GM23338 (cell line): Measurements from ENCODE around the gene CACNA1A. TPM values are rescaled to one million over a fixed set of nuclear protein-coding genes. Genes with fewer than 3 reads are reported as not detected.

Experiments
- ATAC-seq: fragments of 200-7000 bp; cut with Tn5 transposase; 3 replicates; pipeline ENCODE4 v1.9.1; 2020
- DNase-seq: peaks from one replicate; pipeline ENCODE4 v3.0.0-alpha.2; 2015; ENCODE audit warnings: low spot score
- H2AFZ ChIP-seq: fragments of 200-600 bp; sonication (generic); 2 replicates; pipeline ENCODE4 v1.8.0; 2016; ENCODE audit warnings: antibody characterized with exemption, mild to moderate bottlenecking, moderate library complexity
- H3F3A ChIP-seq: fragments of 200-600 bp; sonication (generic); replicated peaks from 2 replicates; pipeline ENCODE4 v1.8.0; 2017; ENCODE audit warnings: antibody characterized with exemption, mixed run types, low read depth
- H3K27ac ChIP-seq: fragments of 200-600 bp; sonication (generic); 2 replicates; pipeline ENCODE4 v1.6.1; 2016; ENCODE audit warnings: low read depth
- H3K27me3 ChIP-seq: fragments of 200-600 bp; sonication (generic); 2 replicates; pipeline ENCODE4 v1.8.0; 2016; ENCODE audit warnings: mild to moderate bottlenecking, mixed run types, moderate library complexity; ENCODE audit not compliant: insufficient read depth
- H3K36me3 ChIP-seq: fragments of 200-600 bp; sonication (generic); 2 replicates; pipeline ENCODE4 v1.8.0; 2016; ENCODE audit warnings: mild to moderate bottlenecking; ENCODE audit not compliant: insufficient read depth
- H3K4me1 ChIP-seq: fragments of 200-600 bp; sonication (generic); 2 replicates; pipeline ENCODE4 v1.8.0; 2016; ENCODE audit warnings: mild to moderate bottlenecking, moderate library complexity; ENCODE audit not compliant: insufficient read depth
- H3K4me2 ChIP-seq: fragments of 200-600 bp; sonication (generic); 2 replicates; pipeline ENCODE4 v1.7.1; 2017; ENCODE audit warnings: mixed run types
- H3K4me3 ChIP-seq: fragments of 200-600 bp; sonication (generic); 2 replicates; pipeline ENCODE4 v1.6.1; 2016; ENCODE audit warnings: mixed run types
- H3K79me2 ChIP-seq: fragments of 200-600 bp; sonication (generic); replicated peaks from 2 replicates; pipeline ENCODE4 v1.8.0; 2017; ENCODE audit warnings: mild to moderate bottlenecking; ENCODE audit not compliant: insufficient read depth
- H3K9me2 ChIP-seq: fragments of 200-600 bp; sonication (generic); 2 replicates; pipeline ENCODE4 v1.8.0; 2017; ENCODE audit not compliant: insufficient read depth
- H4K20me1 ChIP-seq: fragments of 200-600 bp; sonication (generic); replicated peaks from 2 replicates; pipeline ENCODE4 v1.8.0; 2017; ENCODE audit warnings: mild to moderate bottlenecking; ENCODE audit not compliant: insufficient read depth
- H3K27ac Mint-ChIP-seq: 2 replicates; pipeline ENCODE4 v1.8.0; 2020; ENCODE audit warnings: inconsistent platforms, mild to moderate bottlenecking, moderate library complexity, mixed read lengths
- H3K27me3 Mint-ChIP-seq: 3 replicates; pipeline ENCODE4 v1.8.0; 2022; ENCODE audit warnings: low read depth, mild to moderate bottlenecking, moderate library complexity, mixed read lengths, inconsistent platforms; ENCODE audit not compliant: insufficient read depth, poor library complexity
- H3K36me3 Mint-ChIP-seq: 3 replicates; pipeline ENCODE4 v1.8.0; 2021; ENCODE audit warnings: low read depth, mild to moderate bottlenecking, inconsistent platforms, moderate library complexity, mixed read lengths
- H3K4me1 Mint-ChIP-seq: 3 replicates; pipeline ENCODE4 v1.8.0; 2020; ENCODE audit warnings: mild to moderate bottlenecking, inconsistent platforms, mixed read lengths
- H3K4me3 Mint-ChIP-seq: 3 replicates; pipeline ENCODE4 v1.8.0; 2021; ENCODE audit warnings: moderate library complexity, mild to moderate bottlenecking, inconsistent platforms, mixed read lengths
- H3K9me3 Mint-ChIP-seq: 3 replicates; pipeline ENCODE4 v1.8.0; 2020; ENCODE audit warnings: moderate library complexity, mild to moderate bottlenecking, inconsistent platforms, mixed read lengths
- CREB1 ChIP-seq: fragments of 250-450 bp; sonication (Bioruptor Pico); IDR thresholded peaks from 2 replicates; pipeline ENCODE4 v1.5.0; 2020; ENCODE audit warnings: low read depth, mild to moderate bottlenecking, moderate library complexity
- CTCF ChIP-seq, 2 experiments: fragments of 200-600 bp in 1 of 2; sonication (generic) in 1 of 2; conservative IDR thresholded peaks; 2 replicates each; pipeline versions ENCODE4 v1.5.1 to v1.6.1; 2016 to 2017; ENCODE audit warnings: antibody characterized with exemption in 2 of 2, low read depth in 2 of 2, mild to moderate bottlenecking in 2 of 2, moderate library complexity in 1 of 2
- ETS1 ChIP-seq: IDR thresholded peaks from 2 replicates; pipeline ENCODE4 v1.6.1; 2016; ENCODE audit warnings: antibody characterized with exemption
- EZH2 ChIP-seq: fragments of 200-600 bp; sonication (generic); IDR thresholded peaks from one replicate; pipeline ENCODE4 v1.8.0; 2017; ENCODE audit warnings: antibody characterized with exemption, mild to moderate bottlenecking, low read depth; ENCODE audit not compliant: unreplicated experiment
- EZH2phosphoT487 ChIP-seq: fragments of 200-600 bp; sonication (generic); IDR thresholded peaks from one replicate; pipeline ENCODE4 v1.8.1; 2018; ENCODE audit warnings: antibody characterized with exemption; ENCODE audit not compliant: unreplicated experiment
- JUNB ChIP-seq: IDR thresholded peaks from one replicate; pipeline ENCODE4 v1.6.1; 2016; ENCODE audit warnings: antibody characterized with exemption; ENCODE audit not compliant: unreplicated experiment
- STAT1 ChIP-seq: IDR thresholded peaks from one replicate; pipeline ENCODE4 v1.6.1; 2016; ENCODE audit warnings: antibody characterized with exemption; ENCODE audit not compliant: unreplicated experiment
- ZNF114 ChIP-seq: fragments of 250-450 bp; sonication (Bioruptor Pico); IDR thresholded peaks from 2 replicates; pipeline ENCODE4 v1.5.0; 2020; ENCODE audit warnings: mild to moderate bottlenecking, moderate library complexity
- ZNF462 ChIP-seq: fragments of 250-450 bp; sonication (Bioruptor Pico); IDR thresholded peaks from 2 replicates; pipeline ENCODE4 v1.5.0; 2020; ENCODE audit warnings: mild to moderate bottlenecking, moderate library complexity
- polyA plus RNA-seq: library from polyadenylated mRNA; unstranded; fragments of >200 nt; fragmentation: Nextera tagmentation; extraction: Ambion mirVana; gene quantifications from 2 replicates; pipeline ENCODE4 v1.2.1, GENCODE V29; 2016
- total RNA-seq: library from RNA; depleted of rRNA; stranded (reverse); fragments of >200 nt; shearing (Covaris generic); gene quantifications from 2 replicates; pipeline ENCODE4 v1.2.3, GENCODE V29; 2014

CACNA1A gene
- total and polyA plus RNA-seq, 2 experiments from 2014 or later = 7.4 to 20.3 TPM

GRCh38 chr19:13382633-13382938 lies 123.7 kb downstream of the CACNA1A start:
- Histone ChIP-seq H3F3A (no peaks in the 10 kb centered on the region), H3K4me2 (no peak overlapping the region), H3K27me3 (no peaks in the 10 kb centered on the region), H2AFZ (no peak overlapping the region), H3K79me2 (no peaks in the 10 kb centered on the region), H3K27ac (no peak overlapping the region), H3K9me2 (no peaks in the 10 kb centered on the region), H4K20me1 (no peaks in the 10 kb centered on the region; the same call in 1 of the 2 replicates), H3K4me3 (no peak overlapping the region), H3K36me3 (no peaks in the 10 kb centered on the region), H3K4me1 (no peaks in the 10 kb centered on the region)
- Mint-ChIP-seq H3K27ac (no peak overlapping the region), H3K4me3 (no peak overlapping the region), H3K4me1 (no peaks in the 10 kb centered on the region), H3K9me3 (no peaks in the 10 kb centered on the region), H3K27me3 (peaks cover 8% of the 10 kb centered on the region), H3K36me3 (no peaks in the 10 kb centered on the region)
- DNase-seq (no peak), ATAC-seq (no peak)
- no peak for TF ChIP-seq ETS1
- no peak for TF ChIP-seq ZNF114 (CRISPR knock-in tag)
- no peak for TF ChIP-seq EZH2phosphoT487
- TF ChIP-seq CREB1 (CRISPR knock-in tag) = no peak
- TF ChIP-seq JUNB = no peak
- TF ChIP-seq EZH2 = no peak
- TF ChIP-seq STAT1 = no peak
- TF ChIP-seq CTCF (conservative IDR thresholded peaks at IDR 0.05; ENCODE audit: low read depth in 2 of 2) = no peak
- TF ChIP-seq ZNF462 (CRISPR knock-in tag) = no peak
